ENCODE measurements around the gene IKBIP.

GRCh38 chr12:98582093-98582492 is 62.5 kb downstream of the IKBIP start:
- TF ChIP-seq CTCF (IDR thresholded peaks at IDR 0.05; ENCODE audit: low read length), result no peak
- no peak for TF ChIP-seq EZH2phosphoT487 (IDR thresholded peaks at IDR 0.05; ENCODE audit: low read length)
